Fibroblast of upper back skin (primary cell): ENCODE measurements around the gene TTL.

Experiments
- DNase-seq: peaks from one replicate; pipeline ENCODE4 v3.0.0-alpha.2; 2013

TTL gene

DNA sequence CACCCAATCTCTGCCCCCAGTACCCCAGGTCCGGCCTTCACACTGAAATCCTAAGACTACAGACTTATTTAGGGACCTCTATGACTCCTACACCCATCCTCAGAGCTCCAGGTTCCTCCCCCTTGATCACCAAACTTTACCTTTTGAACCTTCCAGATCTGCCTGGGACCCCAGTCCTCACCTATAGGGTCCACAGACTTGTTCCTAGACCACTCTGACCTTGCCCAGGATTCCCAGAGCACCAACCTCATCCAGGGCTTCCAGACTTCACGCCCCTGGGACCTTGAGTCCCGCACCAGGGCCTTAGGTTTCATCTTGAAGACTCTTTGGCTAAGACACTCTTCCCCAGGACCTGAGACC is 102.9 kb downstream of the TTL start:
- no peak for DNase-seq

GRCh38 chr2:112585400-112585799 is 103.4 kb downstream of the TTL start:
- DNase-seq = no peak

GRCh38 chr2:112585873-112586464 is 104.0 kb downstream of the TTL start:
- DNase-seq = no peak

- no peak for DNase-seq
These were observed 106.7 kb downstream of the TTL start for GRCh38 chr2:112588611-112589045.
